K562 (cell line): ENCODE data around the gene CDC14B. TPM values are rescaled to one million over a fixed set of nuclear protein-coding genes. Genes with fewer than 3 reads are reported as not detected.

Experiments used
- ARID1B ChIP-seq: fragments of 450-650 bp; IDR thresholded peaks from 2 replicates; pipeline ENCODE4 v1.6.1; 2016; ENCODE audit warnings: antibody characterized with exemption, mild to moderate bottlenecking, inconsistent platforms
- ARID3B ChIP-seq: fragments of 250-450 bp; sonication (Bioruptor Pico); IDR thresholded peaks from 2 replicates; pipeline ENCODE4 v1.4.0; 2020; ENCODE audit warnings: borderline replicate concordance
- ATF2 ChIP-seq: sonication (generic); formaldehyde crosslinking; IDR thresholded peaks from 2 replicates; pipeline ENCODE4 v1.8.1; 2022; ENCODE audit warnings: missing genetic modification reagents
- BCL6 ChIP-seq: fragments of 250-450 bp; sonication (Bioruptor Pico); IDR thresholded peaks from 2 replicates; pipeline ENCODE4 v1.4.0; 2020
- C11orf30 ChIP-seq: fragments of 450-650 bp; IDR thresholded peaks from 2 replicates; pipeline ENCODE4 v1.6.1; 2016; ENCODE audit warnings: low read depth, mild to moderate bottlenecking
- CBX1 ChIP-seq: sonication (generic); IDR thresholded peaks from 2 replicates; pipeline ENCODE4 v1.6.1; 2016; ENCODE audit warnings: antibody characterized with exemption, low read depth, mild to moderate bottlenecking
- CGGBP1 ChIP-seq: fragments of 250-450 bp; sonication (Bioruptor Pico); IDR thresholded peaks from 2 replicates; pipeline ENCODE4 v1.9.0; 2021; ENCODE audit warnings: mild to moderate bottlenecking
- DPF2 ChIP-seq: fragments of 450-650 bp; IDR thresholded peaks from 2 replicates; pipeline ENCODE4 v1.6.1; 2016
- E2F3 ChIP-seq: fragments of 250-450 bp; sonication (Bioruptor Pico); IDR thresholded peaks from 2 replicates; pipeline ENCODE4 v1.4.0; 2020; ENCODE audit warnings: mild to moderate bottlenecking
- E2F4 ChIP-seq: sonication (generic); formaldehyde crosslinking; IDR thresholded peaks from 2 replicates; pipeline ENCODE4 v1.8.0; 2022; ENCODE audit warnings: mild to moderate bottlenecking, low read depth, missing genetic modification reagents
- FOSL1 ChIP-seq: fragments of 200-800 bp; sonication (Bioruptor generic); conservative IDR thresholded peaks from 2 replicates; pipeline ENCODE4 v1.6.1; 2016; ENCODE audit warnings: missing genetic modification characterization, missing compliant biosample characterization
- KDM5B ChIP-seq: fragments of 200-600 bp; sonication (generic); IDR thresholded peaks from 2 replicates; pipeline ENCODE4 v1.6.1; 2012; ENCODE audit warnings: low read depth, mild to moderate bottlenecking, moderate library complexity, low read length, control low read depth, inconsistent platforms; ENCODE audit not compliant: insufficient replicate concordance
- MEIS2 ChIP-seq: fragments of 450-650 bp; IDR thresholded peaks from 2 replicates; pipeline ENCODE4 v1.6.1; 2014; ENCODE audit warnings: mild to moderate bottlenecking; ENCODE audit not compliant: partially characterized antibody
- MNT ChIP-seq, 2 experiments: fragments of 450-650 bp; conservative IDR thresholded peaks; 2 replicates each; pipeline ENCODE4 v1.6.1; 2017; ENCODE audit warnings: mild to moderate bottlenecking in 2 of 2, moderate library complexity in 2 of 2
- OTX1 ChIP-seq: fragments of 450-650 bp; formaldehyde crosslinking; IDR thresholded peaks from 2 replicates; pipeline ENCODE4 v1.4.0; 2022; ENCODE audit warnings: mild to moderate bottlenecking
- PHTF2 ChIP-seq: fragments of 250-450 bp; sonication (Bioruptor Pico); IDR thresholded peaks from 2 replicates; pipeline ENCODE4 v1.5.0; 2021; ENCODE audit warnings: mild to moderate bottlenecking
- POLR2G ChIP-seq: fragments of 200-400 bp; formaldehyde crosslinking; IDR thresholded peaks from 2 replicates; pipeline ENCODE4 v1.6.1; 2017; ENCODE audit warnings: low read depth, mild to moderate bottlenecking, antibody characterized with exemption, low read length, moderate library complexity
- SIN3A ChIP-seq, 2 experiments: fragments of 150-350 bp in 1 of 2; IDR thresholded peaks; 2 replicates each; pipeline ENCODE4 v1.6.1; 2011 to 2016; ENCODE audit warnings: borderline replicate concordance in 2 of 2, low read depth in 2 of 2, low read length in 2 of 2, mild to moderate bottlenecking in 2 of 2, moderate library complexity in 2 of 2; ENCODE audit not compliant: control insufficient read depth in 1 of 2
- SMAD3 ChIP-seq: fragments of 450-650 bp; formaldehyde crosslinking; conservative IDR thresholded peaks from 2 replicates; pipeline ENCODE4 v1.4.0; 2020; ENCODE audit warnings: mild to moderate bottlenecking
- SUPT5H ChIP-seq: fragments of 450-650 bp; IDR thresholded peaks from 2 replicates; pipeline ENCODE4 v1.6.1; 2016
- TARDBP ChIP-seq: fragments of 450-650 bp; IDR thresholded peaks from 2 replicates; pipeline ENCODE4 v1.6.1; 2016
- TSC22D4 ChIP-seq: fragments of 450-650 bp; IDR thresholded peaks from 2 replicates; pipeline ENCODE4 v1.6.1; 2016; ENCODE audit warnings: missing genetic modification characterization, missing biosample characterization, control low read depth
- XRCC5 ChIP-seq: fragments of 200-400 bp; formaldehyde crosslinking; IDR thresholded peaks from 2 replicates; pipeline ENCODE4 v1.6.1; 2017; ENCODE audit warnings: low read depth, mild to moderate bottlenecking, low read length
- ZNF253 ChIP-seq: fragments of 250-450 bp; sonication (Bioruptor Pico); conservative IDR thresholded peaks from 2 replicates; pipeline ENCODE4 v1.6.1; 2021; ENCODE audit warnings: mild to moderate bottlenecking
- polyA plus RNA-seq, 8 experiments: library from polyadenylated mRNA; depleted of rRNA in 4 of 8; stranded (reverse) in 5 of 8; unstranded in 3 of 8; fragments of >200 nt; fragmentation: Nextera tagmentation in 2 of 8; fragmentation: Illumina TruSeq in 1 of 8; extraction: Ambion mirVana in 2 of 8; extraction: Trizol in 1 of 8; gene quantifications; 2 replicates each; pipeline versions ENCODE4 v1.2.1 to v1.2.3, GENCODE V29; 2011 to 2014; ENCODE audit warnings: inconsistent platforms in 1 of 8, missing spikeins in 1 of 8
- total RNA-seq, 7 experiments: library from RNA; depleted of rRNA in 6 of 7; stranded (reverse); fragments of >200 nt in 6 of 7; fragmentation: Illumina TruSeq in 2 of 7; extraction: Trizol in 2 of 7; gene quantifications; 2 replicates each; pipeline versions ENCODE4 v1.2.1 to v1.2.3, GENCODE V29; 2011 to 2021; ENCODE audit warnings: low replicate concordance in 1 of 7

CDC14B gene
- total and polyA plus RNA-seq, 9 of the 15 experiments (the other 6 are each of a cell fraction or from before 2014, with no cell fraction given) = 1.4 to 6.0 (median 3.8) TPM

- TF ChIP-seq ARID3B (CRISPR knock-in tag) (no peak), OTX1 (CRISPR knock-in tag) (no peak), DPF2 (no peak), ARID1B (peak; percentile 42; the same call in 1 of the 2 replicates), SUPT5H (peak; percentile 43; the same call in 1 of the 2 replicates), POLR2G (peak; percentile 5; the same call in 1 of the 2 replicates), FOSL1 (tag) (peak; percentile 64; the same call in 1 of the 2 replicates), MNT (conservative IDR thresholded peaks at IDR 0.05) (peak in 1 of 2 experiments; percentile 37; a peak in 1 of 4 replicates), TARDBP (0 out of 2 replicates have a peak, but pooled peaks have one; percentile 42), MEIS2 (no peak), SIN3A (IDR thresholded peaks at IDR 0.05; ENCODE audit: borderline replicate concordance in 2 of 2, control insufficient read depth in 1 of 2, low read depth in 2 of 2, low read length in 2 of 2) (peak in 1 of 2 experiments; percentile 54; a peak in 1 of 4 replicates), ZNF253 (no peak), KDM5B (peak; percentile 45), XRCC5 (no peak), C11orf30 (no peak), SMAD3 (no peak), CGGBP1 (CRISPR knock-in tag) (no peak), ATF2 (CRISPR knock-in tag) (no peak), E2F3 (CRISPR knock-in tag) (no peak), CBX1 (0 out of 2 replicates have a peak, but pooled peaks have one; percentile 17), TSC22D4 (tag) (no peak), PHTF2 (CRISPR knock-in tag) (no peak), E2F4 (CRISPR knock-in tag) (0 out of 2 replicates have a peak, but pooled peaks have one; percentile 33), BCL6 (CRISPR knock-in tag) (no peak)
These were observed 35.7 kb upstream of the CDC14B start, which contains the start of gene PRXL2C (continued) for GRCh38 chr9:96655198-96655851.
